ENCODE data around the gene PER1. TPM values are rescaled to one million over a fixed set of nuclear protein-coding genes. Genes with fewer than 3 reads are reported as not detected.

The PER1 gene, protein sequence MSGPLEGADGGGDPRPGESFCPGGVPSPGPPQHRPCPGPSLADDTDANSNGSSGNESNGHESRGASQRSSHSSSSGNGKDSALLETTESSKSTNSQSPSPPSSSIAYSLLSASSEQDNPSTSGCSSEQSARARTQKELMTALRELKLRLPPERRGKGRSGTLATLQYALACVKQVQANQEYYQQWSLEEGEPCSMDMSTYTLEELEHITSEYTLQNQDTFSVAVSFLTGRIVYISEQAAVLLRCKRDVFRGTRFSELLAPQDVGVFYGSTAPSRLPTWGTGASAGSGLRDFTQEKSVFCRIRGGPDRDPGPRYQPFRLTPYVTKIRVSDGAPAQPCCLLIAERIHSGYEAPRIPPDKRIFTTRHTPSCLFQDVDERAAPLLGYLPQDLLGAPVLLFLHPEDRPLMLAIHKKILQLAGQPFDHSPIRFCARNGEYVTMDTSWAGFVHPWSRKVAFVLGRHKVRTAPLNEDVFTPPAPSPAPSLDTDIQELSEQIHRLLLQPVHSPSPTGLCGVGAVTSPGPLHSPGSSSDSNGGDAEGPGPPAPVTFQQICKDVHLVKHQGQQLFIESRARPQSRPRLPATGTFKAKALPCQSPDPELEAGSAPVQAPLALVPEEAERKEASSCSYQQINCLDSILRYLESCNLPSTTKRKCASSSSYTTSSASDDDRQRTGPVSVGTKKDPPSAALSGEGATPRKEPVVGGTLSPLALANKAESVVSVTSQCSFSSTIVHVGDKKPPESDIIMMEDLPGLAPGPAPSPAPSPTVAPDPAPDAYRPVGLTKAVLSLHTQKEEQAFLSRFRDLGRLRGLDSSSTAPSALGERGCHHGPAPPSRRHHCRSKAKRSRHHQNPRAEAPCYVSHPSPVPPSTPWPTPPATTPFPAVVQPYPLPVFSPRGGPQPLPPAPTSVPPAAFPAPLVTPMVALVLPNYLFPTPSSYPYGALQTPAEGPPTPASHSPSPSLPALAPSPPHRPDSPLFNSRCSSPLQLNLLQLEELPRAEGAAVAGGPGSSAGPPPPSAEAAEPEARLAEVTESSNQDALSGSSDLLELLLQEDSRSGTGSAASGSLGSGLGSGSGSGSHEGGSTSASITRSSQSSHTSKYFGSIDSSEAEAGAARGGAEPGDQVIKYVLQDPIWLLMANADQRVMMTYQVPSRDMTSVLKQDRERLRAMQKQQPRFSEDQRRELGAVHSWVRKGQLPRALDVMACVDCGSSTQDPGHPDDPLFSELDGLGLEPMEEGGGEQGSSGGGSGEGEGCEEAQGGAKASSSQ (N-terminal part only)
- polyA plus RNA-seq (2013, experiment 1 of 2; ENCODE audit: insufficient read length): 18.6 TPM
- polyA plus RNA-seq (2013, experiment 2 of 2; ENCODE audit: insufficient read length): 13.4 TPM

DNA sequence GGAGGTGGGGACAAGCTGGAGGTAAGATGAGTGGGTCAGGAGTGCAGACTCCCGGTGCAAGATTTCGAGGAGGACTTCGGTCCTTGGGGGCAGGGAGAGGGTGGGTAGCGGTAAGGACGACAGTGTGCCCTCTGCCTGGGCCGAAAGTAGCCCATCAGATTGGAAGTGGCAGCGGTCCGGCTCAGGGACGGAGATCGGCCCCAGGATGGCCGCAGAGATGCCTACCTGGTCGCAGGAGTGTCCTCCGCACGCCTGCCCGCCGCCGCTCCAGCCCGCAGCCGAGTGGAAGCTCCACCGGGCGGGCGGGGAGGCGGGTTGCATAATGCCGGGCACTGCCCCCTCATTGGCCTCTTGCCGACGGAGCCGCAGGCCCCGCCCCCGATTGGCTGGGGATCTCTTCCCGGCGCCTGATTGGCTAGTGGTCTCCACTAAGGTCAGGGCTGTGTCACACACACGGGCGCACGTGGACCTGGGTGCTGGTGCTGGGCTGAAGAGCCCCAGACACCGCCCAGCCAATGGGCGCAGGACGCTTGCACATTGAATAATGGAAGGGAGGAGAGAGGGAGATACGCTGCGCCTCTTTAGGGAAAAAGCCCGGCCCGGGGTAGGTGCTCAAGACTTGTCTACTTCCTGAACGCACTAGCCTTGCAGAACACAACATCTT, at the start of gene PER1:
PER1 (minus strand) TSS at position 293 of the 664 bp plus-strand sequence. CDS start 1,698 bp downstream, outside the sequence.
- DNase-seq: peak; percentile 92

DNA sequence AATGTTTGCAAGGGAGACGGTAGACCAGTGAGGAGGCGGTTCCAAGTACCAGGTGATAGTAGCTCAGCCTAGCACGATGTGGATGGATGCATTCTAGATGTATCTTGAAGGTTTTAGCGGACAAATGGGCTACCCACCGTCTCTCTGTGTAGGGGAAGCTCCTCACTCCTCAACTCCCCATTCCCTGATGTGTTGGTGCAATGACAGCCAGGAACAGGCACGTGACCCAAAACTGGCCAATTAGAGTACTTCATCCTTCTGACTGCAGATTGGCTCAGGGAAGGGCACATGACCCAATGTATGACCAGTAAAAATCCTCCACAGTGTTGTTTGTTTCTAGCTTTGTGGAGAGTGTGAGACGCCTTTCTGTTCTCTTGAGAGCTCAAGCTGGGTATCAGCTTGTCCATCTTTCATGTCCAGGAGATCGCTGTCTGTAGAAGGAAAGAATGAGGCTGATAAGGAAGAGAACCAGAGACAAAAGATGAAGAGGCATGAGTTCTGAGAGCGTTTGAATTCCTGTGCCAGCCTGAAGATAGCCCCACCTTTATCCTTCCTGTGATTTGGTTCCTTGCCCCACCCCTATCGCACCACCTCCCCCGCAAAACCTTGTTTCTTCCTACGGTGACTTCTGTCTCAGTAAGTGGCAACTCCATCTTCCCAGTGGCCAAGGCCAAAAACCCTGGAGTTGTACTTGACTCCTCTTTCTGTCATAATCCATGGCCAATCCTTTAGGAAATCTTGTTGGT, 40.0 kb upstream of the PER1 start:
- DNase-seq: peak; percentile 83

GRCh38 chr17:8190506-8190905, 38.3 kb upstream of the PER1 start:
- no peak for DNase-seq

- DNase-seq: peak; percentile 99
Measured at GRCh38 chr17:8189711-8190477, 37.7 kb upstream of the PER1 start, which contains the start of gene BORCS6. TSS of gene BORCS6 (minus strand) at chr17:8190180. CDS start at chr17:8190140, 40 bp downstream.

- DNase-seq: no peak
Measured at GRCh38 chr17:8189041-8189710, 37.0 kb upstream of the PER1 start.

DNA sequence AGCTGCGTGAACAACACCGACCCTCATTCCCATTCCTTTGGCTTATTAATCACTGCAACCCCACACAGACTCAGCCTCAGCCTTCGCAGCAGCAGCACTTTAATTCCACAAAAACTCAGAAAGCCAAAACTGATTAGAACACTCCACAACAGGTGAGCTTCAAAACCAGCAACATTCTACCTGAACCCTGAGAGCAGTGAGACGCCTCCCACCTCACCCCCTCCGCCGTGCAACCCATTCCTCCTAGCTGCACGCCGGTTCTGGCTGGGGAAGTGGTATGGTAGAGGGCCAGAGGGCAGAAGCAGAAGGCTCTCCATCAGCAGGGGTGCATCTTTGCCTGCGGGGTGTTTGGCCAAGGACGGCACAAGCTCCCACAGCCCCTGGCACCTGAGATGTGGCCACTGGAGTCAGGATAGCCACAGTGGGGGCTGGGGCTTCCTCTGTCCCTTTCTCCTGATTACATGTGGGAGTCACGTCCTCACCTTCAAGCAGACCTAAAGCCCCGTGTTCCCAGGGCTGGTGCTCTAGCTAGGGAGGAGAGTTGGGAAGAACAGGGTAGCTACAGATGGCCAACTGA, 36.1 kb upstream of the PER1 start:
- DNase-seq: no peak

- peak; percentile 100 for DNase-seq
Measured at GRCh38 chr17:8187517-8188262, 35.5 kb upstream of the PER1 start.

DNA sequence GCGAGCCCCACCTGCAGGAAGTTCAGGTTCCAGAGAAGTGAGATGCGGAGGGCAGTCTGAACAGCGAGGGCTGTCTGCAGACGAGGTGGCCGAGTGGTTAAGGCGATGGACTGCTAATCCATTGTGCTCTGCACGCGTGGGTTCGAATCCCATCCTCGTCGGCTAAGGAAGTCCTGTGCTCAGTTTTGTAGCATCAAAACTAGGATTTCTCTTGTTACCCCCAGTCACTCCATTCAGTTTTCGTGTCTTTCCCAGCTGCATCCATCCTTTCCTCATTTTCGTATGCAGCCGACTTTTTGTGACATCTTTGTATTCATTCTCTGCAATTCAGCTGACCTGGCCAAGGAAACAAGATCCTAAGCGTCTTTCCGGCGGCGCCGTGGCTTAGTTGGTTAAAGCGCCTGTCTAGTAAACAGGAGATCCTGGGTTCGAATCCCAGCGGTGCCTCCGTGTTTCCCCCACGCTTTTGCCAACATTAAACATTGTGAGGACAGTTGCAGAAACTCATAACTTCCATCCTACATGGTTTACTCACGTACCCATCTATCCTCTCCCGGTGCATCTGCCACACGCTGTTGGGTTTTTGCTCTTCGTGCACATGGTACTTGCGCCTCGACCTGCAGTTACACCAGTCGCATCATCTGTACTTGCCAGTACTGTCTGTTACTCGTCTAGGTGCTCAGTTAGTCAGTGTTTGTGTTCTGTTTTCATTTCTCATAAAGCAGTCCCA, 34.7 kb upstream of the PER1 start:
- DNase-seq: peak; percentile 95

DNA sequence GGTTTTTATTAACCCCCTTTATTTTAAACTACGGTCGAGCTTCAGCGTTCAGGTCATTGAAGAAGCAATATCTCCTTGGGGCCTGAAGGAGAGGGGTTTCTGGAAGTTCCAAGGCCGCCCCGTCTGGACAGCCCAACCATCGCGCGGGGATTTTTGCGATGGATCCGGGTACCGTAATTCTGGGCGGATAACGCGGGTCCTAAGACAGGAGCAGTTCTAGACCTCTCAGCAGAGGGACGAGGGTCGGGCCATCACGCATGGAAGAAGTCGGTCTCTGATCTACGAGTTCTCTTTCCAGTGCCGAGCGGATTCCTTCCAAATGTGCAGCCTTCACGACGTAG, 34.2 kb upstream of the PER1 start:
- DNase-seq: no peak

DNA sequence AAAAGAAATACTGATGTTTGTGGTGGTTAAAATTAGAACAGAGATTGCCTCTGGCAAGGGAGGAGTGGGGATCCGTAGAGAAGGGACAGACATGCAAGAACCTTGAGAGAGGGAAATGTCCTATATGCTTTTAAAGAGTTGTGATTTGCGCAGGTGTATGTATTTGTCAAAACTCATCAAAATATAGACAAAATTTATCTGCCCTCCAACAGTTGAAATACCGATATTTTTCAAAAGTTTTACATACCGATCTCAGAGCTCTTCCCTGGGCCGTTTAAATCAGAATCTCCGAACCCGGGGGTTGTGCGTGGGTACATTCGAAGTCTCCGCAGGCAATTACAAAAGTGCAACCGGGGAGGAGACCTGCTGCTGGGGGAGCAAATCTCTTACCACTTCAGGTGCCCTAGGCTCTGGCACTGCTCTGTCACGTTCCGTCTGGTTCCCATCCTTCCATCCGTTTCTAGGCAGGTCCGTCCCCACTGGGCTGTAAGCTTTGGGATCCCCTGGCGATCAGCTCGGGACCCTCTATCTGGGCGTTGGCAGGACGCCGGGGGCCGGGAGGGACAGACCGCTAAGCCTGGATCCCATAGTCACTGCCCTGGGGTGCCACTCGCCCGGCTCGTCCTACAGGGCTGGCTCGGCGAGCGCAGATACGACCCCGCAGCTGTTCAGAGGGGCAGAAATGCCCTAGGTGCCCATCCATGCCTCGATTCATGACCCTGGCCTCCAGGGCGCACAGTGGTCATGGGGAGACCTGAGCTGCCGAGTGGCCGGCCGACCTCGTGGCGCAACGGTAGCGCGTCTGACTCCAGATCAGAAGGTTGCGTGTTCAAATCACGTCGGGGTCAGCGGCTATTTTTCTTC, 33.6 kb upstream of the PER1 start:
- DNase-seq: peak; percentile 68

DNA sequence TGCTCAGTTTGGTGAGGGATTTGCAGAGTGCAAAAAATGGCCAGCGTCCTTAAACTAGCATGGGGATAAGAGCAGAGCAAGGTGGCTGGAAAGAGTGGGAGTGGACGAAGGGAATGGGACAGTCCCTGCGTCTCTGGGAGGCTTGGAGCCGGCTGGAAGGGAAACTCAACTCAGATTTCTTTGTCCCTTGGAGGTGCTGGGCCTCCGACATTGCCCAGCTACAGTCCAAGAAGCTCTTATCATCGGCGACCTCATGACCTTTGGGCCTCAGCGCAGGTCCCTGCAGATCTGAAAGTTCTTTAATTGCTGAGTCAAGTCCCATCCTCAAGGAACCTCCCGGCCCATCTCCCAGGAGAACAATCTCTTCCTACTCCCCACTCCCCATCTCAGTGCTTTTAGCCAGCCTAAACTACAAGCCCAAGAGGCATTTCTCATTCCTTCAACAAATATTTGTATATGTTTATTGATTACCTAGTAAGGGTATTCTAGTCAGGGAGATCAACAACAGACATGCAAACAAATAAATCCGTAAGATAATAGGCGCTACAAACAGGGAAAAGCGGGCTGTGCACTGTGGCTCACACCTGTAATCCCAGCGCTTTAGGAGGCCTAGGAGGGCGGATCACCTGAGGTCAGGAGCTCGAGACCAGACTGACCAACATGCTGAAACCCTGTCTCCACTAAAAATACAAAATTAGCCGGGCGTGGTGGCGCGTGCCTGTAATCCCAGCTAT, 25.0 kb upstream of the PER1 start:
- DNase-seq: no peak

DNA sequence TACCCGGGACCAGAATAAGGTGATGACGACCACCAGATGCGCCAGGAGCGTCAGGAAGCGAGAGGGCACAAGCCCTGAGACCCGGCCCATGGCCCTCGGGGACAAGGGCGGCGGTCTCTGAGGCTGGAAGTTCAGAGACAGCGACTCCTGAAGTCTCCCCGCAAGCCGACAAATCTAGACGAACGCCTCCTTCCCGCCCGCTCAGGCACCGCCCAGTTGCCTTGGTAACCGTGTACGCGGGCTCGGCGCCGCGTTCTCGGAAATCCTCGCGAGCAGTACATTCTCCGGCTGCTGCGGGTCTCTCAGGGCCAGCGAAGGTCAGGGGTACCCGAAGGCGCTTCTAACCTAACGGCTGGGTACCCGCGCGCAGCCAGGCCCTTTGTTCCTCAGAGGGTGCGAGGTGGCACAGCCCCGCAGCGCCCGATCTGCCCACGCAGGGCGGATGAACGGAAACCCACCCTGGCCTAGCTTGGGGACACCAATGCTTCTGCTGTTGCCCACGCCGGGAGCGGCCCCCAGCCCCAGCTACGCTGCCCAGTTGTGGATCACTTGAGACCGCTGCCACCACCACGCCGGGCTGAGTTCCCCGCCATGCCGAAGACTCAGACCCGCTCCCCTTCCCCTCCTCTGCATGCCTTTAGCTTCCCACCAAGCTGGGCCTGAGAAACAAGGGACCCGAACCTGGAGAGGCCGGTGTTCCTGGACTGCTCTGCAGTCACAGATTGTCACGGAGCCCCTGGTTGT, 24.2 kb upstream of the PER1 start, which contains the start of gene TMEM107:
TMEM107 (minus strand) TSS at position 184 of the 744 bp plus-strand sequence; CDS start at position 90, 94 bp downstream.
- peak; percentile 87 for DNase-seq

GRCh38 chr17:8175795-8176196, 23.6 kb upstream of the PER1 start:
- DNase-seq: no peak

- no peak for DNase-seq
Measured at GRCh38 chr17:8173871-8174322, 21.7 kb upstream of the PER1 start.
